Stimulated activated CD8-positive, alpha-beta memory T cell treated with anti-CD3 and anti-CD28 coated beads, Interleukin-4, amount 100 ng/mL, for 1 hour (primary cell): ENCODE results near the gene PBXIP1.
"Not testable (repeated sequence)": the region's sequence is repeated elsewhere in the genome, so short reads cannot be mapped to it uniquely, and the experiment has no call there.

ENCODE experiments used
- DNase-seq, 2 donors: peaks; one replicate each; pipeline ENCODE4 v3.0.0-alpha.2; 2020; ENCODE audit warnings: low read depth in 2 of 2, low spot score in 1 of 2

Gene PBXIP1

GRCh38 chr1:154955718-154956543 lies at the start of gene PBXIP1:
PBXIP1 (minus strand) TSS chr1:154956099; CDS start chr1:154953721, 2,378 bp downstream.
- DNase-seq = peak in 1 of 2 donors; percentile 55

GRCh38 chr1:155005076-155006011 lies 49.4 kb upstream of the PBXIP1 start:
- DNase-seq = no peak

- no peak for DNase-seq
These were observed 48.6 kb upstream of the PBXIP1 start for GRCh38 chr1:155004352-155005075.

- DNase-seq = no peak
These were observed 48.0 kb upstream of the PBXIP1 start for GRCh38 chr1:155003766-155004351.

GRCh38 chr1:155003227-155003765 lies 47.4 kb upstream of the PBXIP1 start:
- no peak for DNase-seq

GRCh38 chr1:155002464-155003226 lies 46.7 kb upstream of the PBXIP1 start, which contains the start of gene ZBTB7B:
ZBTB7B (plus strand) TSS chr1:155002802; CDS start chr1:155014661, 11,859 bp downstream.
- DNase-seq = no peak

GRCh38 chr1:155001675-155002463 lies 46.0 kb upstream of the PBXIP1 start:
- peak; percentile 90 to 95 for DNase-seq

- DNase-seq = no peak
These were observed 45.5 kb upstream of the PBXIP1 start for GRCh38 chr1:155001425-155001674.

GRCh38 chr1:155000726-155001424 lies 45.0 kb upstream of the PBXIP1 start:
- peak in 1 of 2 donors; percentile 61 for DNase-seq

- no peak for DNase-seq
These were observed 44.5 kb upstream of the PBXIP1 start for GRCh38 chr1:155000411-155000725.

GRCh38 chr1:154999571-155000410 lies 43.9 kb upstream of the PBXIP1 start:
- DNase-seq = no peak

GRCh38 chr1:154998818-154999570 lies 43.1 kb upstream of the PBXIP1 start:
- no peak for DNase-seq

- DNase-seq = no peak
These were observed 42.4 kb upstream of the PBXIP1 start for GRCh38 chr1:154998201-154998780.

- no peak for DNase-seq
These were observed 41.2 kb upstream of the PBXIP1 start for GRCh38 chr1:154996966-154997701.

- DNase-seq = not testable (repeated sequence)
These were observed 39.5 kb upstream of the PBXIP1 start for GRCh38 chr1:154995301-154995983.
